SK-N-DZ (cell line): ENCODE data around the gene MED15.
"Not testable (repeated sequence)": the region's sequence is repeated elsewhere in the genome, so short reads cannot be mapped to it uniquely, and the experiment has no call there.

Experiments
- DNase-seq: peaks from one replicate; pipeline ENCODE4 v3.0.0-alpha.2; 2015; ENCODE audit warnings: low spot score

Gene MED15

DNA sequence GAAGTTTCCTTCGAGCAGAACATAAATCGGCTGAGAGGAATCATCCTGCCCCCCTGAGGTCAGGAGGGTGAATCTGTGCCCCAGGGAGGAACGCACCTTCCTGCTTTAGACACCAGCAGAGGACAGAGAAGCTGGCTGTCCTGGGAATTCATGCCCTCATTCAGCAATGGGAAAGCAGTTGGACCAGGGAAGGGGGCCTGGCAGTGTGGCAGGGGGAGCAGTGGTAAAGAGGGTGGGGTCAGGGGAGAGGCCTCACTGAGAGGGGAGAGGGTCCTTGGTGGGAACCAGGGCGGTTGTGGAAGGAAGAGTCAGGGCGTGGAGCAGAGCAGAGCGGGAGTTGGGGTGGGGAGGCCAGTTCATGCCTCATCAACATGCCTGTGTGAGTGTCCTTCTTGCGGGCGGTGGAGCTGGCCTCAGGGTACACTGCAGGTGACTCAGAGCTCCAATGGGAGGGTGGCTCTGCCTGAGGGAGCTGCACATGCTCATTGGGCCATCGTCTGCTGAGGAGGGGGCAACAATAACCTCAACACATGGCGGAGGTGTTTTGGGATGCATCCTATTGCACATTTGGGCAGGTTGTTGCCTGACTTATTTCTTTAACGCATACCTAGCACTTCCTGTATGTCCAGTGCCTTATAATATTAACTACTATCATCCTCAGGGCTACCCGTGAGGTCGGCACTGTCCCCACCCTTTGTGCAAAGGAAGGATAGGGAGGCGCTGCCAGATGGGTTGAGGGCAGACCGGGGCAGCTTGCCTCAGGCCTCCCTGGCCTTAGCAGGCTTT, 23.2 kb downstream of the MED15 start:
- DNase-seq: no peak

DNA sequence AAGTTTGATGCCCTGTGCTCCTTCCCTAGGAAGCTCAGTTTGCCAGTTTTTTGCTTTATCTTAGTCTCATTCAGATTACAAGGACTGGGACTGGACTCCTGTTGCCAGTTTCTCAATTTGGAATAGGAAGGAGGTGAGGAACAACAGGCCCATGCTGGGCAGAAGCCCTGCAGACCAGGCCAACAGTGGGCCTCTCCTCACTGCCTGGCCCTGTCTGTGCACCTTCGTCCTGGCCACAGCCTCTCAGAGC, 23.7 kb downstream of the MED15 start:
- no peak for DNase-seq

DNA sequence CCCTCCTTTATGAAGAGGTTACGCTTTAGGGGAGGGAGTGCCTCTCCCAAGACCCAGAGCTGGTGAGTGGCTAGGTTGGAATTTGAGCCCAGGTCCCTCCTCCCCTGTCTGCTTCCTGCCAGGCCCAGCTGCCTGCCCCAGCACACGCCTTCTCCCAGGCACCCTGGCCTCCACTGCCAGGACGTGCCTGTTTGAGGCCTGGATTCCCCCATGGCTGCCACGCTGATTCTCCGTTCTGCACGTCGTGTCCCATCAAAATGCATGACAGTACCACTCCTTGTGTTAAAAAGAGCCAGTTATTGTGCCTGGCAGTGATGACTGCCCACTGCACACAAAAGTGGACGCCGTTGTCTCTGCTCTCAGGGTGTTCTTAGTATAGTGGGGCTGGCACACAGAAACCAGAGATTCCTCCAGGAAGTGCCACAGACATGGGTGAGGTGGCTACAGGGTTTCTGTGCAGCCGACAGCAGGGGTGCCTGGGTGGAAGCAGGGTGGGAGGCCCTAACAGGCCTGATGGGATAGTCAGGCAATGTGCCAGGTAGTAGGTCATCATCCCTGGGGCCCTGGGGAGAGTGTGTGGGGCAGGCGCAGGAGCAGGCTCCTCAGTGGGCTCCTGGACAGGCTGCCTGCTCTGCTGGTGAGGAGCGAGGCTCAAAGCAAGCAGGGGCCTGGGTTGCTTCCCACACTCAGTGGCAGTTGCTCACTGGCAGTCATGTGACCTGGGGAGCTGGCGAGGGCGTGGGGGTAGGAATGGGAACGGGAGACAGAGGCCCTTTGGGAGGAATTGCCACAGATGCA, 24.2 kb downstream of the MED15 start:
- DNase-seq: no peak

DNA sequence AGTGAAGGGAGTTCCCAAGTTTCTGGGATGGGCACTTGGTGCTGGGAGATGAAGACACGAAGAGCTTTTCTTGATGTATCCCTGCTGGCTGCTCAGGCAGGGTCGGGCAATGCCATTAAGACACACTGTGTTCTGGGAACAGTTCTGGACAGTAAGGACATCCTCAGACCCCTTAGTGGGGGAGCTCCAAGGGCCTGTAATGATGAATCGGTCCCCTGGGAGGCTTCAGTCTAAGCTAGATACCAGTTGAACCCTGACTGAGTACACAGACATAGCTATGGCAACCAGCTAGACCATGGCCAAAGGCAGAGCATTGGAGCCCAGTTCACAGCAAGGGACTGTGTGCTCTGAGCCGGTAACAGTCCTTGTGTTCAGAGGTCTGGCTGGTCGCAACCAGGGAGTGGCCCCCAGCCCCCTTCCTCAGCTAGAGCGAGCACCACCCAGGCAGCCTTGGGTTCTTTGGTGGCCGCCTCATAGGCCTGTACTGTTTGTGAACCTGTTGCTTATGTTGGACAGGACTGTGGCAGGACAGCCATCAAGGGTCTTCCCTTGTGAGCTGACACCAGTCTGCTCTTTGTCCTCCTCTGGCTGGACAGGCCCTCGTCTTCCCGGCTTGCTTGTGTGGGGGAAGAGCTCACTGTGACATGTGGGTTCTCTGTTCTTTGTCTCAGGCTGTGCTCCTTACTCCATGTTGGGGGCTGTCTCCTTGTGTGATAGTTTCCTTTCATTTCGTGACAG, 25.0 kb downstream of the MED15 start:
- DNase-seq: no peak

DNA sequence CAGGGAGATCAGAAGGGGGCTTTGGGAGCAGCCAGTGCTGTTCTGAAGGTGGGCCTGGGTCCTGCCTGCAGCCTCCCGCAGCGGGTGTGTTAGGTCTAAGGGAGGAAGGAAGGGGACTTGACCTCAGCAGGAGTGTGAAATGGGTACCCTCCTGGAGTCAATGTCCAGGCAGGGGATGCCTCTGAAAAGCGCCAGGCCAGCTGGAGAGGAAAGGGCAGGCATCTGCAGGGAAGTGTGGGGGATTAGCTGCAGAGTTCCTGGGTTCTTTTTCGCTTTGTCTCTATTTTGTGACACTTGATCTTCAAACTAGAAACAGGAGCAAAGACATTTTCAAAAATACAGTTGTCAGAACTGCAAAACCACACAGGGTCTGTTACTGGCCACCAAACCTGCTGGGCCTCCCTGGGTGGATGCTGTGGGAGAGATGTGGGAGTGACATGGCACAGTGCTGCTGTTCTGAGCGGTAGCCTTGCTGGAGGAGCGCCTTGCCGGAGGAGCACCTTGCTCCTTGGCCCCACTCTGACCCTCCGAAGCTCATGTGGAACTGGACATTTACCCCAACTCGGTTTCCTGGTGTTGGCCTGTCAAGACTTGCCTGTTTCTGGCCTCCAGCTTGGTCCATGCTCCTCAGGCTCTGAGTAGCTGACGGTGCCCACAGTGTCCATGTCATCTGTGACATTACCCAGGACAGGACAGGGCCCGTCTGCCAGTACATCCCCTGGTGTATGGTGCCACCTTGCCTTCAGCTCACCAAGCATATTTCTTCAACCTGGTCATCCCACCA, 25.9 kb downstream of the MED15 start:
- DNase-seq: no peak

DNA sequence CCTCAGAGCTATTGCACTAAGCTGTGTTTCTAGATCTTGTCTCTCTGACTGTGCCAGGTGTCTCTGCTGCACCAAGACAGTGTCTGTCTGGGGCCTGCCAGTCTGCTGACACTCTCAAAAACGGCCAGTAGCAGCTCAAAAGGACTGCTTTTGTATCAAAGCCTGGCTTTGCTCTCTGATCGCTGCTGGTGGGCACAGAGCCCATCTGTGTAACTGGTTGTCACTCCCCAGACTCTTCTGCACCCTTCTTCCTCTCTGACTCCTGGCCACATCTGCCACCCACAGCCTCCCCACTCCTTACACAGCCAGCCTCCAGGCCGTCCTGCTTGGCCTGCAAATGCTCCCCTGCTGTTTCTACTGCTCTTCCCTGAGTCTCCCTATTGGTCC, 26.5 kb downstream of the MED15 start:
- no peak for DNase-seq

DNA sequence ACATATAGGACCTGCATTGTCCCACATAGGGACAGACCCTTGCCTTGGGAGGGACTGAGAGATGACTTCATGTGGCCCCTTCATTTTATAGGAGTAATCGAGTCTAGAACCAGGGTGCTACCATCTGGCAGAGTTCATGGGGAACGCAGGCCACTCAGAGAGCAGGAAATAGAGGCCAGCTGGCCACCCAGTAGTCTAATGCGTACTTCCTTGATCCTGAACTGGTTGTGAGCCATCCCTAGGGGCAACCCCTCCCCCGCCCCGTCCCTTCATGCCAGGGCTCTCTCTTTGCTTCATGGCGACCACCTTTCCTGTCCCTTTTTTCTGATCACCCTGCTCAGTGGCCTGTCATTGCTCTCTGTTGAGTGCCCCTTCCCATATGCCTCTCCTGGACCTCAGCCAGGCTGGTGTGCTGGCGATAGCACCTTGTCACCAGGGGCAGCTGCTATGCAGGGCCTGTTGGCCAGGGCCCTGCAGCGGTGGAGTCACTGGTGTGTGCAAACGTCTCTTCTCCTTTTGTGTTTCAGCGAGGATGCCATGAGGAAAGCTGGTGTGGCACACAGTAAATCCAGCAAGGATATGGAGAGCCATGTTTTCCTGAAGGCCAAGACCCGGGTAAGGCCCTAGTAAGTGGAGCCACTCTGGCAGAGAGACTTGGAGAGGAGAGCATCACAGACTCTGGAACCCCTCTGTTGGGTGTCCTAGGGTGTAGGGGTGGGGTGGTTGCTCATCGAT, 29.3 kb downstream of the MED15 start:
- no peak for DNase-seq

DNA sequence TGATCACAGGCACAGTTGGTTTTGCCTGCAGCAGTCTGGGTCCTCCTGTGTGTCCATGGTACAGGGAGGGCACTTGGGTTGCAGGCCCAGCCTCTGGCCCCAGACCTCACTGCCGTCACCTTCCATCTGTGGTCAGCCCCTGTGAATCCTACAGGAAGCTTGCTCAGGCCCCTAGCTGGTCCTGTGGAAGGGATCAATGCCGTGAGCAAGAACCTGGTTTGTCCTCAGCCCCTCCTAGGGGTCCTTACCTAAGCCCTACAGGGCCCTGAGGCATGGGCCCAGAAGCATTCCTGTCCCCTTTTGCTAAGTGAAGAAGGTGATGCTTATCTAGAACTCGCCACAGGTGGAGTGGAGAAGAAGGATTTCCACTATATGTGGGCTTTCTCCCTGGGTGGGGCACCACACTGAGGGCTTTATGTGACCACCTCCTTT, 29.9 kb downstream of the MED15 start:
- DNase-seq: no peak

DNA sequence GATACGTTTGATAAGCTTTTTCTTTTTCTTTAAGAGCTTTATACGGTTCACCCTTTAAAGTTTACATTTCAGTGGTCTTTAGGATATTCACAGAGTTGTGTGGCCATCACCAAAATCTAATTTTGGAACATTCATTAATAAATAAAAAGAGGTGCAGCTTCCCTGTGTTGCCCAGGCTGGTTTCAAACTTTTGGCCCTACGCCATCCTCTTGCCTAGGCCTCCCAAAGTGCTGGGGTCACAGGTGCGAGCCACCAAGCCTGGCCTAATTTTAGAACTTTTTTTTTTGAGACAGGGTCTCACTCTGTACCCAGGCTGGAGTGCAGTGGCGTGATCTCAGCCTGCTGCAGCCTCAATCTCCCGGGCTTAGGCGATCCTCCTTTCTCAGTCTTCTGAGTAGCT, 30.6 kb downstream of the MED15 start:
- no peak for DNase-seq

DNA sequence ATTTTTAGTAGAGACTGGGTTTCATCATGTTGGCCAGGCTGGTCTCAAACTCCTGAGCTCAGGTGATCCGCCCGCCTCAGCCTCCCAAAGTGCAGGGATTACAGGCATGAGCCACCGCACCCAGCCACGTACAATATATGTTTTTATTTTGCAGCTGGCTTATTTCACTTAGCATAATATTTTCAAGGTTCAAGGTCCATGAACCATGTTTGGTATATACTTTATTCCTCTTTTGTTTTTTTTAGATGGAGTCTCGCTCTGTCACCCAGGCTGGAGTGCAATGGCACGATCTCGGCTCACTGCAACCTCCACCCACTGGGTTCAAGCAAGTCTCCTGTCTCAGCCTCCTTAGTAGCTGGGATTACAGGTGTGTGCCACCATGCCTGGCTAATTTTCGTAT, 31.5 kb downstream of the MED15 start:
- DNase-seq: not testable (repeated sequence)

DNA sequence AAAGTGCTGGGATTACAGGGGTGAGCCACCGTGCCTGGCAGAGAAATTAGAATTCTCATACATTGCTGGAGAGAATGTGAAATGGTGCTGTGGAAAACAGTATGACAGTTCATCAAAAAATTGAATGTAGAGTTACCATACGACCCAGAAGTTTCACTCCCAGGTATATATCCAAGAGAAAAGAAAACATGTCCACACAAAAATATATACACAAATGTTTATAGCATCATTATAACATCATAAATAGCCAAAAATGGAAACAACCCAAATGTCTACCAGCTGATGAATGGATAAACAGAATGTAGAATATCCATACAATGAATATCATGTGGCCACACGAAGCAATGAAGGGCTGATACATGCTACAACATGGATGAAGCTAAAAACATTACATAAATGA, 34.6 kb downstream of the MED15 start:
- no peak for DNase-seq

DNA sequence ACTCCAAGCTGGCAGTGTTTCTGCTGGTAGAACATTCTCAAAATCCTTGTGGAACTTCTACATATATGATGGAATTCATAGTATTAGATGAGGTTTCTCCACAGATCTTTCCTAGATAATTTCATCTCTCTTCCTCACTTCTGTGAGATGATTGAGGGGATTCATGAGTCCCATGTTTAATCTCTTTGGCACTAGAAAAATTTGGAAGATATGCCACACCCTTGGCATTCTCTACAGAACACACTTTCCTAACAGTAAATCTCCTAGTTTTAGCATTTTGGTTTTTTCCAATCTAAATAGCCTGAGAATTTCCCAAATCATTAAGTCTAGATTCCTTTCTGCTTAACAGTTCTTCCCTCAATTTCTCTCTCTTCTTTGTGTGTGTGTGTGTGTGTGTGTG, 35.3 kb downstream of the MED15 start:
- no peak for DNase-seq

DNA sequence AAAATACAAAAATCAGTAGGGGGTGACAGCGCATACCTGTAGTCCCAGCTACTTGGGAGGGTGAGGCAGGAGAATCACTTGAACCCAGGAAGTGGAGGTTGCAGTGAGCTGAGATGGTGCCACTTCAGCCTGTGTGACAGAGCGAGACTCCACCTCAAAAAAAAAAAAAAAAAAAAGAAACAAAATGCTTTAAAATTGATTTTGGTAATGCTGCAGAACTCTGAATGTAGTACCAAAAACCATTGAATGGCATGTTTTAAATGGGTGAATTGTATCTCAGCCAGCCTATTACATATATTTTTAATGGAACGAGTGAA, 37.9 kb downstream of the MED15 start:
- not testable (repeated sequence) for DNase-seq

DNA sequence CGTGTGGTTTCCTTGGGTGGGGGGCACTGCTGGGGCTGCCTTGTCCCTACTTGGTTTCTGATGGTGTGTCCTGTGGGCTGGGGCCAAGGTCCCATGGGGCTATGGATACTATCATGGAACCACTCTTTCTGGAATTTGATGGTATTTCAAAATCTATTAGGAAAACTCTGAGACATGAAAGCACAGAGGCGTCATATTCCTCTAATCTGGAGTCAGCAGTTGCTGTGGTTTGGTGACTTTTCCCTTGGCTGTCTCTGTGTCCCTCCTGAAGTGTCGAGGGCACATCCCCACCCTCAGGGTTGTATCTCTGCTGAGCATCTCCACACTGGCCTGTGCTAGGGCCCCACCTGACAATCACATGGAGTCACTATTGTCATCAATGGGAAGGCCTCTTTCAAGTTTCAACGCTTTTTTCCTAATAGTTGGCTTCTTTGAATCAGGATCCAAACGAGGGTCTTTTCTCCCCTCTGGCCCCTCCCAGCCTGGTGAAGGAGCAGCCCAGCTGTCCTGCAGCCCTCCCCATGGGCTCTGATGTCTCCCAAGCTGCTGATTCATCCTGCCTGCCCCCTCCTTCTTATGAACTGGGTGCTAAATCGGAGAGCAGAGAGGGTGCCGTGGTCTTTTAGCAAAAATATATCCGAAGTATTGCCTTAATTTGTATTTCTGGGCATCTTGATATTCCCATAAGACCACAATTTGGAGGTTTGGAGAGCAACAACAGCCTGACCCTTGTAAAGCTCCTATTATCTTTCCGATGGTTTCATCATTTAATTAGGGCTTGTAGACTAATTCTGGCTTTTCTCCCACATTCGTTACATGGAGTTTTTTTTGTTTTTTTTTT, 38.5 kb downstream of the MED15 start:
- DNase-seq: no peak

DNA sequence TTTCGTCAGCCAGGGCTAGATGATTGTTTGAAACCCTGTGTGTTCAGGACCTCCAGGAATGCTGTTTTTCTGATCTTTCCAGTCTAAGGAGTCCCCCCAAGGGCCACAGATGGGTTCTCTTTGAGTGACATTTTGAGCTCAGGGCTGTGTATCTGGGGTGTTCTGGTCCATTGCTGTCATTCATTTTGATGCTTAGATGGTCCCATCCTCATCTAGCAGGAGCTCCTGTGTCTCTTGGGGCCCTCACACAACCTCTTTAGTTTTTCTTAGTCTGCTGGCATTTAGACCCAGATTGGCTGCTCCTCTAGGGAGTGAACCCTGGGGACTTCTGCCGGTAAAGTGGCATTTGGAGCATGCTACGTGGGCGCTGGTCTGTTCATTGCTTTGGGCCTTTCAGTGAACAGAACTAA, 39.1 kb downstream of the MED15 start:
- no peak for DNase-seq

DNA sequence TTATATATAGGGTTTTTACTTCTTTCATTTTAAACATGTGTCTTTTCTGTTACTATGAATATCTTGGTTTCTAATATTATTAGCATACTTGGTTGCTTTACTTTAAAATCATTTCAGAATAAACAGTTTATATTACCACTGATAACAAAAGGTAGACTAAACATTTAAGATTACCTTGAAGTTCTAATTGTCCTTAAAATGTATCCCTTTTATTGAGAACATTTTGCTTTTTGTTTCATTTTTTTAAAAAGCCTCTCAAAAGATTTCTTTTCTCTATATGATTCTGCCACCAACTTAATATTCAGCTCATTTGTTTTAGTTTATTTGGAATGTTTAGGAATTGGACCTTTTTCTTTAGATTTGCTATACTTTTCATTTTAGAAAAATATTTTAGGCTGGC, 39.6 kb downstream of the MED15 start:
- no peak for DNase-seq

DNA sequence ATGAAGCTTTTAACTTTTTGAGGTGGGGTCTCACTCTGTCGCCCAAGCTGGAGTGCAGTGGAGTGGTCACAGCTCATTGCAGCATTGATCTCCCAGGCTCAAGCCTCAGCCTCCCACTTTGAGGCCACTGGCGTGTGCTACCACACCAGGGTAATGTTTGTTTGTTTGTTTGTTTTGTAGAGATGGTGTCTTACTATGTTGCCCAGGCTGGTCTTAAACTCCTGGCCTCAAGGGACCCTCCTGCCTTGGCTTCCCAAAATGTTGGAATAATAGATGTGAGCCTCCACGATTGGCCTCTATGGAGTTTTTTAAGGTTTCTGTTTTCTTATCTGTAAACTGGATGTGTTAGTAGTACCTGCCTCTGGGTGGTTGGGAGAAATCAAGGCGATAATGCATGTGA, 41.4 kb downstream of the MED15 start:
- no peak for DNase-seq

DNA sequence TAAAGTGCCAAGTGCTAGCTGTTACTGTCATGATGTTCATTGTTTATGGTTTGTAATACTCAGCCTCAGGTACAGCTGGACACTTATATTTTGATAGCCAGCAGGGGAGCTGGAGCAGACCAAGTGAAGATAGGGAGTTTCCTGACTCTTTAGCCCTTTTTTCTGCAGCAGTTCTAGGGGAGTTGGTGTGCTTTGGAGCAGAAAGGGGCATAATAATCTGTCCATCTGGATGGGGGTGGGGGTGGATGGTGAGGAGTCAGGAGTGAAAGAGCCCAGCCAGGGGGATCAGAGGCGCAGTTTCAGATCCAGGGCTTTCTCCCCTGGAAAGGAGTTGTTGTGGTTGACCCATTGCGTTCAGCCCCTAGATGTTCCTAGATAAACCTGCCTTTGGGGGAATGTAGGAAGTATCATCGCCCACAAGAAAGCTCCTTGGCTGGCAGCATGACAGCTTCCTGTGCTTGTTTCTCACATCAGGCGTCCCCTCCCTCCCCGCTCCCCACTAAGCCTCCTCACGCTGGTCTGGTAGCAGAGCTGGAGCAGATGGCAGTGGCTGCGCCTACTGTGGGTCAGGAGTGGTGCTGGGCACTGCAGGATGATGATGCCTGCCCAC, 41.9 kb downstream of the MED15 start:
- DNase-seq: no peak

DNA sequence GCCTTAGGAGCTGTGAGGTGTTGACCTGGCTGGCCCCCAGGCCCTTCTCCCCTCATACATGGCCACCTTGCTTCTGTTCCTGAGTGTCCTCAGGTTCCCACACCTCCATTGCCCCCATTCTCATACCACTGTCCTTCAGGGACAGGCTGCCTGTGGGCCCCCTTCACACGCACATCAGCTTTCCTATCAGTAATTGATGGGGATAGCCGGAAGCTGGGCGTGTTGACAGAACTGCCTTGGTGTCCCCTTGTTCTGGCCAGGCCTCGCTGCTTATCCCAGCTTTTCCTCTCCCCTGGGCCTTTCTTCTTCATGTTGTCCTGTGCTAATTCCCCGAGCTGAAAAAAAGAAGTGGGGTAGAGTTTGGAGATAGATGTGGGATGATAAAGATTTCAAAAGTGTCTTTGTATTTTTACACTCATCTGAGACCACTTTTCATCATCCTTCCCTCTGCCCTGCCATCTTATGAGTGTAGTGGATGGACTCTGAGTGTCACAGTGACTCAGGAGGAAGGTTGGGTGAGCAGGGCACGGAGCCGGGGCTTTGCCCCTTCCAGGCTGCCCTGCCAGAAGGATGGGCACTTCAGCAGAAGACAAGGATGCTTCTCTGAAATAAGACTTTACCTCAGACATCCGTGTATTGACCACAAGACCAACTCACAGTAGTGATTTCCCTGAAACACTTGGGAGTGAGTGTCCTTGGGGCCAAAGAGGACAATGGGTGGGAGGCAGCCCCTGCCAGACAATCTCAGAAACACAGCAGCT, 42.8 kb downstream of the MED15 start:
- no peak for DNase-seq
